CD4-positive, alpha-beta T cell (primary cell): ENCODE results near the gene PPM1J. TPM values are rescaled to one million over a fixed set of nuclear protein-coding genes. Genes with fewer than 3 reads are reported as not detected.

Experiments used
- ATAC-seq: fragments of 200-7000 bp; cut with Tn5 transposase; one replicate; pipeline ENCODE4 v1.10.0; 2022; ENCODE audit warnings: mild to moderate bottlenecking; ENCODE audit not compliant: poor library complexity
- CTCF ChIA-PET: fragments of 350-600 bp; sonication (Branson Sonifier 250); formaldehyde crosslinking; loops from one replicate; lab custom pipeline; 2021; ENCODE audit warnings: antibody characterized with exemption, inconsistent platforms; lab: Charles Lee
- POLR2A ChIA-PET: fragments of 350-600 bp; sonication (Branson Sonifier 250); formaldehyde crosslinking; loops from one replicate; lab custom pipeline; 2021; ENCODE audit warnings: antibody characterized with exemption, inconsistent platforms; lab: Charles Lee
- DNase-seq, 14 experiments: peaks; one replicate each; pipeline ENCODE4 v3.0.0-alpha.2; 2013 to 2020; ENCODE audit warnings: mixed read lengths in 2 of 14
- H3K27ac ChIP-seq, 2 donors: one replicate each; pipeline versions ENCODE4 v1.5.1 to v1.7.0; 2013; ENCODE audit warnings: low read length in 2 of 2, low read depth in 1 of 2, mild to moderate bottlenecking in 1 of 2
- H3K27me3 ChIP-seq, 2 experiments: 1 replicate in 1 of 2; 2 replicates in 1 of 2; pipeline versions ENCODE4 v1.6.1 to v1.7.0; 2013; ENCODE audit warnings: low read length in 2 of 2, control low read depth in 1 of 2, mild to moderate bottlenecking in 1 of 2, moderate library complexity in 1 of 2; ENCODE audit not compliant: insufficient read depth in 2 of 2, control insufficient read depth in 1 of 2
- H3K36me3 ChIP-seq: one replicate; pipeline ENCODE4 v1.6.1; 2013; ENCODE audit warnings: low read length, control low read depth; ENCODE audit not compliant: insufficient read depth
- H3K4me1 ChIP-seq: one replicate; pipeline ENCODE4 v1.6.1; 2013; ENCODE audit warnings: low read length, control low read depth; ENCODE audit not compliant: insufficient read depth
- H3K4me3 ChIP-seq: one replicate; pipeline ENCODE4 v1.5.1; 2013; ENCODE audit warnings: mild to moderate bottlenecking, low read length, moderate library complexity
- H3K9me3 ChIP-seq, 2 experiments: 1 replicate in 1 of 2; 2 replicates in 1 of 2; pipeline versions ENCODE4 v1.6.1 to v1.7.0; 2013; ENCODE audit warnings: low read length in 2 of 2, mild to moderate bottlenecking in 2 of 2, control low read depth in 1 of 2, moderate library complexity in 1 of 2; ENCODE audit not compliant: control insufficient read depth in 1 of 2, insufficient read depth in 1 of 2
- H3K27ac Mint-ChIP-seq: one replicate; pipeline ENCODE4 v1.8.0; 2020; ENCODE audit warnings: mixed read lengths
- H3K27me3 Mint-ChIP-seq: one replicate; pipeline ENCODE4 v1.8.0; 2021; ENCODE audit warnings: mixed read lengths
- H3K36me3 Mint-ChIP-seq: one replicate; pipeline ENCODE4 v1.8.0; 2021; ENCODE audit warnings: low read depth, mixed read lengths
- H3K4me1 Mint-ChIP-seq: one replicate; pipeline ENCODE4 v1.8.0; 2021; ENCODE audit warnings: low read depth, mixed read lengths
- H3K4me3 Mint-ChIP-seq: one replicate; pipeline ENCODE4 v1.8.0; 2020; ENCODE audit warnings: mild to moderate bottlenecking, mixed read lengths
- H3K9me3 Mint-ChIP-seq: one replicate; pipeline ENCODE4 v1.8.0; 2020; ENCODE audit warnings: mixed read lengths
- CTCF ChIP-seq: fragments of 200-600 bp; IDR thresholded peaks from one replicate; pipeline ENCODE4 v1.8.0; 2022; ENCODE audit warnings: antibody characterized with exemption, mild to moderate bottlenecking
- intact Hi-C, 2 experiments: fragments of 100-400 bp; cut with DNase I in 1 of 2; cut with micrococcal nuclease in 1 of 2; formaldehyde crosslinking; loops; one replicate each; pipeline versions ENCODE4 v1.15.1 to v1.9.0; 2023 to 2025; cut with DNase I, micrococcal nuclease
- total RNA-seq, 174 experiments: library from RNA in 2 of 174; stranded (reverse) in 2 of 174; gene quantifications; one replicate each; pipeline ENCODE4 v1.2.3 and lab custom pipeline; 2021 to 2026

The PPM1J gene
- total RNA-seq, 2 experiments from 2014 or later, result 0.39 to 0.49 TPM

- Histone ChIP-seq H3K9me3 (no peaks in the 10 kb centered on the region), H3K27ac (no peak overlapping the region), H3K4me3 (no peak overlapping the region), H3K36me3 (peaks cover 39% of the 10 kb centered on the region), H3K27me3 (no peaks in the 10 kb centered on the region), H3K4me1 (peaks cover 22% of the 10 kb centered on the region)
- intact Hi-C loops, result loop anchor here in 1 of 2 experiments (5.0 kb wide), 1 partner anchor 35 kb away; no protein-coding TSS in a partner anchor
- ChIA-PET POLR2A (interaction anchor here (0.8 to 4.7 kb wide), 3 partner anchors 32 to 54 kb away, joined by 3 to 134 read pairs (median 46); partner anchors contain the start of genes CAPZA1 and ST7L), CTCF (interaction anchor here (1.5 kb wide), 1 partner anchor 25 kb away, joined by 3 read pairs; no protein-coding TSS in a partner anchor)
- Mint-ChIP-seq H3K9me3 (no peaks in the 10 kb centered on the region), H3K4me1 (peaks cover 59% of the 10 kb centered on the region), H3K27me3 (no peaks in the 10 kb centered on the region), H3K36me3 (peaks cover 61% of the 10 kb centered on the region), H3K27ac (peak overlapping the region; percentile 65), H3K4me3 (no peak overlapping the region)
- ATAC-seq, result no peak
- no peak for TF ChIP-seq CTCF
- DNase-seq, result no peak
These were observed 43.1 kb downstream of the PPM1J start for GRCh38 chr1:112672009-112672408.

GRCh38 chr1:112666946-112667345, 48.2 kb downstream of the PPM1J start:
- Mint-ChIP-seq H3K4me1 (peaks cover 24% of the 10 kb centered on the region), H3K9me3 (no peaks in the 10 kb centered on the region), H3K27ac (peak overlapping the region; percentile 80), H3K4me3 (no peak overlapping the region), H3K36me3 (peaks cover 94% of the 10 kb centered on the region), H3K27me3 (no peaks in the 10 kb centered on the region)
- H3K4me1 ChIP-seq, result no peaks in the 10 kb centered on the region
- H3K36me3 ChIP-seq, result peaks cover 80% of the 10 kb centered on the region
- intact Hi-C loops, result no loop called here
- DNase-seq, result no peak
- H3K27ac ChIP-seq, result no peak overlapping the region
- ChIA-PET POLR2A (interaction anchor here (1.0 to 2.1 kb wide), 2 partner anchors 11 to 49 kb away, joined by 3 to 5 read pairs; no protein-coding TSS in a partner anchor), CTCF (no interaction called here)
- H3K4me3 ChIP-seq, result no peak overlapping the region
- H3K9me3 ChIP-seq, result no peaks in the 10 kb centered on the region
- ATAC-seq, result no peak
- no peak for TF ChIP-seq CTCF
- H3K27me3 ChIP-seq, result no peaks in the 10 kb centered on the region

GRCh38 chr1:112665857-112666256, 49.3 kb downstream of the PPM1J start:
- Mint-ChIP-seq H3K4me3 (no peak overlapping the region), H3K36me3 (peaks cover 95% of the 10 kb centered on the region), H3K9me3 (no peaks in the 10 kb centered on the region), H3K4me1 (peaks cover 16% of the 10 kb centered on the region), H3K27ac (peak overlapping the region; percentile 50), H3K27me3 (no peaks in the 10 kb centered on the region)
- intact Hi-C loops, result no loop called here
- H3K4me1 ChIP-seq, result no peaks in the 10 kb centered on the region
- ChIA-PET POLR2A (no interaction called here), CTCF (no interaction called here)
- no peak overlapping the region for H3K4me3 ChIP-seq
- no peak for TF ChIP-seq CTCF
- no peak overlapping the region for H3K27ac ChIP-seq
- no peaks in the 10 kb centered on the region for H3K27me3 ChIP-seq
- H3K9me3 ChIP-seq, result no peaks in the 10 kb centered on the region
- ATAC-seq (no peak), DNase-seq (no peak)
- peaks cover 86% of the 10 kb centered on the region for H3K36me3 ChIP-seq

Other genes starting within 250 kb of the PPM1J start
- under 1 TPM; 0.33 to 0.67 TPM for gene WNT2B, start 206.4 kb downstream of the PPM1J start, total RNA-seq
- gene ST7L, start 96.2 kb downstream of the PPM1J start, total RNA-seq, result 10 to 100 TPM; 25.5 to 29.8 TPM
- gene CAPZA1, start 95.5 kb downstream of the PPM1J start, total RNA-seq, result 100 to 1,000 TPM; 166 to 179 TPM
- gene MOV10, start 40.7 kb downstream of the PPM1J start, total RNA-seq, result 10 to 100 TPM; 80.6 to 89.3 TPM
- gene RHOC, start 8.2 kb downstream of the PPM1J start, total RNA-seq, result 10 to 100 TPM; 11.9 to 12.7 TPM
- gene SLC16A1, start 240.9 kb upstream of the PPM1J start, total RNA-seq, result 10 to 100 TPM; 22.9 to 26.6 TPM